Limb (tissue), 2 donors: ENCODE measurements around the gene TCIRG1.
"Not testable (repeated sequence)": the region's sequence is repeated elsewhere in the genome, so short reads cannot be mapped to it uniquely, and the experiment has no call there.

ENCODE experiments used
- DNase-seq, 2 donors: peaks; one replicate each; pipeline ENCODE4 v3.0.0-alpha.2; 2016; ENCODE audit errors: extremely low spot score in 2 of 2

Gene TCIRG1

DNA sequence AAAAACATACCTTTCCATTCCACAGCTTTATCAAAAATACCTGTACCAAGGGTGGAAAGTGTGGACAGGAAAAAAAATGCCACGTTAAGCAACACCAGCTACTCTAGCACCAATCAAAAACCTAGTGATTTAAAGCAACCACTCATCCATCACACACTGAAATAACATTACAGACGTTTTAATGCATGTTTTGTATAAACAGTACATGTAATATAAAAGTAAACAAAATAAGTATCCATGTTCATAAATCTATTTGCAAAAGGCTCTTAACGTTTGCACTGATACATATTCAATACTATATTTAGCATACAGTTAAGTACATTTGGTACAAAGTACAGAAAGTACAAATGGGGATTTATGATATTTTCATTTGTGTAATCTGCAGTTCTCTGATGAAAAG is 43.7 kb downstream of the TCIRG1 start:
- no peak for DNase-seq

DNA sequence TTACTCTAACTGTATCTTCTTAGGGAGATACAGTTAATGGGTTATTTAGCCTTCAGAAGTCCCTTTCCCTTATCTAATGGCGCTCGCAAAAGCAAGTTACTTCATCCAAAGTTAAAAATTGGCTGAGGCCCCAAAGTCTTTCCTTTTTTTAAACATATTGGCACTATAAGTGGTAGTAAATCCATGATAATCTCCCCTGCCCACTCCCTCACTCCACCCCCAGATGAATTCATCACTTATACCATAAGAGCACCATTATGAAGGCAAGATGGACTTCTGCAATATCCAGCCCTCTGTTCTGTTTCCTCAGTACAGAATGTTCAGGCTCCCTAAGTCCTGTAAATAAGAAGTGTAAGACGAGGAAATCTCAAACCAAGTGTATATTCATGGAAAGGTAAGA is 44.7 kb downstream of the TCIRG1 start:
- DNase-seq, result no peak

DNA sequence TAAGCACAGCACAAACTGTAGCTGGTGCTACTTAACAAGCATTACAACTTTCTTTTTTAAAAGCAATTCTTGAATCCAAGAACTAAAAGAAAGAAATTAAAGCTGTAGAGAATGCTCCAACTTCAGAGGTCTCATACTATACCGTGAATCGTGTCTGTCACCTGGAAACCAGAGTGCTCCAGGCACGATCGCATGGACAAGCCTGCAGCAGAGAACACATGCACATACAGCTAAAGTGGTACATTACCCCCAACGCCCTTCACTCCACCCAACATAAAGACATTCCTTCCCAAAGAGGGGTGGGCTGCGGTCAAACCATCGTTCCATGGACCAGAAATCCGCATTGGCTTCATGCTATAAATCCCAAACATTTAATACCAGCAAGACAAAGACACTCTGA is 50.9 kb downstream of the TCIRG1 start:
- no peak for DNase-seq

DNA sequence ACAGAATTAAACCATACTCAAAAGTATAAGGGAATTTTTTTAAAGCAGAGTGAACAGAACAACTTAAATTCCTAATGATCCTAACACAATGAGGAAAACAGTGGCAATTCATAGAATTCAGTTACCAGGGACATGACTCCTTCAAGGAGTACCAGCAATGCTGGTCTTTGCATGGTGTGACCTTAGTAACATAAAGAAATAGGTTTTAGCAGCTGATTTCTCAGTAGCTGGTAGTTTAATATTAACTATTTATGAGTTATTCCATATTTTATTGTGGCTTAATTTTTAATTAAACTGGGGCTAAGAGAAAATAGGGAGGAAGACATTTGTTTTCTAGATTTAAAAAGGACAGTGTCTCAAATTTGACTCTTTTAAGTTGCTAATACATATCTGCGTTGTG is 51.5 kb downstream of the TCIRG1 start:
- DNase-seq, result no peak

DNA sequence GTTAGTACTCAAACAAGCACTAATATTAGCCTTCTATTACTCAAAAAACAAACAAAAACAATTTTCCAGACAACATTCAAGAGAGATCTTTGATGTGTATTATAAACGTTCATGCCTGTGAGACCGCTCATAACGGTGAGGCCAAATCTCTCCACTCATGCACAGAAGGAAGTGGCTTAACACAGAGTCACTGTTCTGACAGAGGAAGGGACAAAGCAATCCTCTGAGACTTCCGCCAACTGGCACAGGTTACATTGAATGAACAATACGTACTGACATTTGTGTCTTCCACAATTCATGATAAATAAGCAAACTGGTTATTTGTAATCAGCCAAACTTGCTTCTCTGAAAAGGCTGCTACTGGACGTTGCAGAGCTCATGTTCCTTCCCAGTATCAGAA is 51.9 kb downstream of the TCIRG1 start:
- DNase-seq, result no peak

DNA sequence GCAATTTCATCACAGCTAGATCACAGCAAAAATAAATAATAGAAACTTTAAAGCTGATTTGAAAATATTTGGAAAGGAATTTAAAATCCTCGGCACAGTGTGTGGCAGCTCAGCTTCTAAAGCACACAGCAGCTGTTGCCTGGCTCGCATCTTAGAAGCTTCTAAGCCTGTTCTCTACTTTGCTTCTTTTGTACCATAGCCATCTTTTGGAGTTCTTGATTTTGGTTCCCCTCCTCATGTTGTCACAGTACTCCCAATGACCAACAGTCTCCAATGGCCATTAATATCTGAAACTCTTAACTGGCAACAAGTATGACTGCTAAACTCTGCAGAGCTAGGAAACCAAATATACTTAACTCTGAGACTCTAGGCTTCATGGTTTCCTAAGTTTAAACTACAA is 53.6 kb downstream of the TCIRG1 start:
- no peak for DNase-seq

DNA sequence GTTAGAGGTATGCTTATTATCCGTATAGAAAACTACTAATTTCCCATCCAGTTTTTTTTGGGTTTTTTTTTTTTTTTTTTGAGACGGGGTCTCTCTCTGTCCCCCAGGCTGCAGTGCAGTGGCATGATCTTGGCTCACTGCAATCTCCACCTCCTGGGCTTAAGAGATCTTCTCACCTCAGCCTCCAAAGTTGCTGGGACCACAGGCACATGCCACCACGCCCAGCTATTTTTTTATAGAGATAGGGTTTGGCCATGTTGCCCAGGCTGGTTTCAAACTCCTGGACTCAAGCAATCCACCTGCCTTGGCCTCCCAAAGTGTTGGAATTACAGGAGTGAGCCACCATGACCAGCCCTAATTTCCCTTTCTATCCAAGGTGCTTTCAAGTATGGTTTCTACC is 54.1 kb downstream of the TCIRG1 start:
- DNase-seq, result not testable (repeated sequence)

DNA sequence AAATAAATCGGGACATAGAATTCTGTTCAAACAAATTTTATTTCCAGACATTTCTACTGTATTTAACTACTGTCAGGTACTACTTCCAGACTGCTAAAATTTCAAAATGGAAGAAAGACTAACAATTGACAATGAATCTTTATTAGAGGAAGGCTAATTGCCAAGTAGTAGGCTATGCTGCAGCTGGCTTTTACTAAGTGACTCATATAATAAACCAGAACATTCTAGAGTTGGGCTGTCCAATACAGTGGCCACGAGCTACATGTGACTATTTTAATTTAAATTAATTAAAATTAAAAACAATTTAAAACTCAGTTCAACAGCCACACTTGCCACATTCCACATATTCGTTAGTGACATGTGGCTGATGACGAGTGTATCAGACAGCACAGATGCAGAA is 54.7 kb downstream of the TCIRG1 start:
- DNase-seq, result no peak

DNA sequence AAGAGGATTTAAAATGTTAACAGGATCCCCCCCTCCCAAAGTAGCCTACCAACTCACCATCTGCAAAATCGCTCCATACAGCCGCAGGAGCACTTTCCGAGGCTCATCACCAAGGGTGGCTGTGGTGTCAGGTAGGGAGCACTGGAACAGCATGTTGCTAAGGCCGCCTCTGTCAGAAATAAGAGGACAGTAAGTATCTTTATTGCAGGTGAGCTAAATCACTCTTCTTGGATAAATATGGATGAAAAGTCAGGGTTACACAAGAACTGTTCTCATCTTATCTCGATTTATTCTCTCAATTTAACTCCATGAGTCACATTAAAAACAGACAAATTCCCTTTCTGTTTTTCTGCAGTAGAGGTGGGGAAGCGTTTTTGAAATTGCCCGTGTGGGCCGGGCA is 58.1 kb downstream of the TCIRG1 start:
- no peak for DNase-seq

DNA sequence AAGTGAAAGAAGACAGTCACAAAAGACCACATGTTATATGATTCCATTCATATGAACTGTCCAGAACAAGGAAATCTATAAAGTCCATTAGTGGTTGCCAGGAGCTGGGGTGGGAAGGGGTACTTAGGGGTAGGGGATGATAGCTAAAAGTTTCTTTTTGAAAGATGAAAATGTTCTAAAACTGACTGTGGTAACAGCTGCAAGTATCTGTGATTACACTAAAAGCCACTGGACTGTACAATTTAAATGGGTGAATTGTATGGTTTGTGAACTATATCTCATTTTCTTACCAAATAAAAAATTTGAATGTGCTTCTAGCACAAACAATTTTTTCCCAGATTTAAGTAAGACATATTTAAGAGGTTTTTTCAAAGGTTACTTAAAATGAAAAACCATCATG is 60.2 kb downstream of the TCIRG1 start:
- no peak for DNase-seq

DNA sequence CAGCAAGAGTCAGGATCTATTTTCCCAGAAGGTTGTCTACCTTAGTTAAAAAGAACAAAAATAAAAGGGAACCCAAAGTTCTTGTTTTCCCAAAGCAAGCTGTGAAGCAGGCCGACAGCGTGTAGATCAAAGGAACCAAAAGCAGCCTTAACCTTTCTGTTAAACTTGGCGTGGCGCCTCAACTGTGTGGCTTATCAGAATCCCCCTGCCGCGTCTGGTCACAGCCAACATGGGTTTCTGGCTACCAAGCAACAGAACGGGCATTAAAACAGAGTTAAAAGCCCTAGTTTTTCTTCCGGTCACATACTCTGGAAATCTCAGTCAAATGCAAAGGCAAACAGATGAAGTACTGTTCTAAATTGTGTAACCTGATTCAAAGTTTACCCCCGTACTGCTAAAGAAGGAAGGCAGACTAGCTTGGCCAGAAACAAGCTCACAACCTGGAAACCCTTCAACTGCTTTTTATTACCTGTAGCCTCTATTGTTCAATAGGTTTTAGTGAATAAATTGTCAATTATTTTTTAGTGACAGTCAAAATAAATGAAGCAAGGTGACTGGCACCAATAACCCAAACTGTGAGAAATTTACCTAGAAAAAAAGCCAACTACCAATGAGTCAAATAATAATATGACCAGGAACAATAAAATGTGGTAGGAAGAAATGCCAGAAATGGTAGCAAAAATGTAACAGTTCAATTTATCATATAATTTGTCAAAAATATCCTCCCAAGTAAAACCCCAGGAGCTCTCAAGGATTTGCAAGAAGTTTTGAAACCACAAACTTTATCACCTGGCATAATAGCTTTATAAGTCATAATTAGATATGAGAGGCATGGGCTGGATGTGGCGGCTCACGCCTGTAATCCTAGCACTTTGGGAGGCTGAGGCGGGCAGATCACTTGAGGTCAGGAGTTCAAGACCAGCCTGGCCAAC is 60.9 kb downstream of the TCIRG1 start:
- DNase-seq, result no peak
